ENCODE results near the gene MRPL55. TPM values are rescaled to one million over a fixed set of nuclear protein-coding genes. Genes with fewer than 3 reads are reported as not detected.

MRPL55 gene
- total and polyA plus RNA-seq, 2 of the 13 experiments (the other 11 are each of a cell fraction or from before 2014, with no cell fraction given), result 58.6 to 92.9 TPM

DNA sequence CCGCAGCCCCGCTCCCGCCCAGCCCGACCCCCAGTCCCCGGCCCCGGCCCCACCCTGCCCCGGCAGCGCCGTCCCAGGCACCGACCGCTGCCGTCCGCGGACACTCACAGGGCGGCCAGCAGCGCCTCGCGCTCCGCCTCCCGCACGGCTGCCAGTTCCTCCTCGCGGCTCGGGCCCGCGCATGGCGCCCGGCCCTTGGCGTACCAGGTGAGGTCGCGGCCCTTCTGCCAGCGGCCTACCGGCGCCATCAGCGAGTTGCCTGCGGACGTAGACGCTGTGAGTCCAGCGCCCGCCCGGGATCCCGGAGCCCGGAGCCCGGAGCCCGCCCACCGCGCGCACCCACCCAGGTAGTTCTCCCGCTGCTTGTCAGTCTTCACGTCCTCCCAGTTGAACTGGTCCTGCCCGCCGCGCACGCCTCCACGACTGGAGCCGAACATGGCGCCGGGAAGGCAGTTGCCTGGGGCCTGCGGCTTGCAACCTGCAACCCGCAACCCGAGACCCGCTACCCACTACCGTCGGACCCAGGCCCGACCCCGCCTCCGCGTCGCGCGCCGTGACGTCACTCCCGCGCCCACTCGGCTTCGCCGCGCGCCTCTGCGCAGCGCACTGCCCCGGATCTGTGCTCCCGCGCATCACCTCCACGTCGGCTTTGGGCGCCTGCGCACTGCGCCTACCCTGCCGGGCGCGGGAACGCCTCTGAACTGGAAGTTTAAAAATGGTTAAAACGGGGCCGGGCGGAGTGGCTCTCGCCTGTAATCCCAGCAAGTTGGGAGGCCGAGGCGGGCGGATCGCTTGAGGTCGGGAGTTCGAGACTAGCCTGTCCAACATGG lies 6.1 kb downstream of the MRPL55 start, which contains the start of gene C1orf35 (continued):
- TF ChIP-seq ZNF703 (CRISPR knock-in tag; IDR thresholded peaks at IDR 0.05; ENCODE audit: borderline replicate concordance) (peak; percentile 83; the same call in 1 of the 2 replicates), KLF16 (CRISPR knock-in tag; IDR thresholded peaks at IDR 0.05) (peak in 1 of 2 experiments; percentile 97; a peak in 2 of 4 replicates), CCAR2 (optimal IDR thresholded peaks at IDR 0.05; ENCODE audit: low read depth, low read length) (no peak), SKI (IDR thresholded peaks at IDR 0.05; ENCODE audit: partially characterized antibody) (no peak), TGIF2 (CRISPR knock-in tag; IDR thresholded peaks at IDR 0.05) (0 out of 2 replicates have a peak, but pooled peaks have one; percentile 79), ZSCAN29 (CRISPR knock-in tag; conservative IDR thresholded peaks at IDR 0.05) (0 out of 2 replicates have a peak, but pooled peaks have one; percentile 70), AGO2 (optimal IDR thresholded peaks at IDR 0.05; ENCODE audit: low read depth, low read length) (peak; percentile 48), REL (CRISPR knock-in tag; conservative IDR thresholded peaks at IDR 0.05) (peak; percentile 92), NR1H2 (CRISPR knock-in tag; IDR thresholded peaks at IDR 0.05; ENCODE audit: borderline replicate concordance, low read depth) (no peak), ZNF75D (CRISPR knock-in tag; IDR thresholded peaks at IDR 0.05; ENCODE audit: borderline replicate concordance) (no peak), ZSCAN22 (CRISPR knock-in tag; IDR thresholded peaks at IDR 0.05) (0 out of 2 replicates have a peak, but pooled peaks have one; percentile 66), HHEX (CRISPR knock-in tag; IDR thresholded peaks at IDR 0.05) (no peak), ZNF292 (CRISPR knock-in tag; IDR thresholded peaks at IDR 0.05; ENCODE audit: borderline replicate concordance, low read depth) (no peak), ZSCAN20 (CRISPR knock-in tag; IDR thresholded peaks at IDR 0.05; ENCODE audit: borderline replicate concordance) (peak; percentile 68; the same call in 1 of the 2 replicates), SMAD9 (CRISPR knock-in tag; IDR thresholded peaks at IDR 0.05) (no peak), ETV6 (CRISPR knock-in tag; conservative IDR thresholded peaks at IDR 0.05) (peak; percentile 84), RELA (CRISPR knock-in tag; IDR thresholded peaks at IDR 0.05) (no peak), ZNF263 (CRISPR knock-in tag; IDR thresholded peaks at IDR 0.05) (peak; percentile 59; the same call in 1 of the 2 replicates), SMAD3 (CRISPR knock-in tag; IDR thresholded peaks at IDR 0.05) (no peak), TCF7 (IDR thresholded peaks at IDR 0.05; ENCODE audit: low read depth) (no peak)
- TF ChIP-seq, protein P1, sequence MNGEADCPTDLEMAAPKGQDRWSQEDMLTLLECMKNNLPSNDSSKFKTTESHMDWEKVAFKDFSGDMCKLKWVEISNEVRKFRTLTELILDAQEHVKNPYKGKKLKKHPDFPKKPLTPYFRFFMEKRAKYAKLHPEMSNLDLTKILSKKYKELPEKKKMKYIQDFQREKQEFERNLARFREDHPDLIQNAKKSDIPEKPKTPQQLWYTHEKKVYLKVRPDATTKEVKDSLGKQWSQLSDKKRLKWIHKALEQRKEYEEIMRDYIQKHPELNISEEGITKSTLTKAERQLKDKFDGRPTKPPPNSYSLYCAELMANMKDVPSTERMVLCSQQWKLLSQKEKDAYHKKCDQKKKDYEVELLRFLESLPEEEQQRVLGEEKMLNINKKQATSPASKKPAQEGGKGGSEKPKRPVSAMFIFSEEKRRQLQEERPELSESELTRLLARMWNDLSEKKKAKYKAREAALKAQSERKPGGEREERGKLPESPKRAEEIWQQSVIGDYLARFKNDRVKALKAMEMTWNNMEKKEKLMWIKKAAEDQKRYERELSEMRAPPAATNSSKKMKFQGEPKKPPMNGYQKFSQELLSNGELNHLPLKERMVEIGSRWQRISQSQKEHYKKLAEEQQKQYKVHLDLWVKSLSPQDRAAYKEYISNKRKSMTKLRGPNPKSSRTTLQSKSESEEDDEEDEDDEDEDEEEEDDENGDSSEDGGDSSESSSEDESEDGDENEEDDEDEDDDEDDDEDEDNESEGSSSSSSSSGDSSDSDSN (CRISPR knock-in tag; IDR thresholded peaks at IDR 0.05), result peak; percentile 91
- TF ChIP-seq, protein P2, sequence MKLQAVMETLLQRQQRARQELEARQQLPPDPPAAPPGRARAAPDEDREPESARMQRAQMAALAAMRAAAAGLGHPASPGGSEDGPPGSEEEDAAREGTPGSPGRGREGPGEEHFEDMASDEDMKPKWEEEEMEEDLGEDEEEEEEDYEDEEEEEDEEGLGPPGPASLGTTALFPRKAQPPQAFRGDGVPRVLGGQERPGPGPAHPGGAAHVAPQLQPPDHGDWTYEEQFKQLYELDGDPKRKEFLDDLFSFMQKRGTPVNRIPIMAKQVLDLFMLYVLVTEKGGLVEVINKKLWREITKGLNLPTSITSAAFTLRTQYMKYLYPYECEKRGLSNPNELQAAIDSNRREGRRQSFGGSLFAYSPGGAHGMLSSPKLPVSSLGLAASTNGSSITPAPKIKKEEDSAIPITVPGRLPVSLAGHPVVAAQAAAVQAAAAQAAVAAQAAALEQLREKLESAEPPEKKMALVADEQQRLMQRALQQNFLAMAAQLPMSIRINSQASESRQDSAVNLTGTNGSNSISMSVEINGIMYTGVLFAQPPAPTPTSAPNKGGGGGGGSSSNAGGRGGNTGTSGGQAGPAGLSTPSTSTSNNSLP (IDR thresholded peaks at IDR 0.05; ENCODE audit: low read depth, low read length), result no peak
- TF ChIP-seq, protein P3, sequence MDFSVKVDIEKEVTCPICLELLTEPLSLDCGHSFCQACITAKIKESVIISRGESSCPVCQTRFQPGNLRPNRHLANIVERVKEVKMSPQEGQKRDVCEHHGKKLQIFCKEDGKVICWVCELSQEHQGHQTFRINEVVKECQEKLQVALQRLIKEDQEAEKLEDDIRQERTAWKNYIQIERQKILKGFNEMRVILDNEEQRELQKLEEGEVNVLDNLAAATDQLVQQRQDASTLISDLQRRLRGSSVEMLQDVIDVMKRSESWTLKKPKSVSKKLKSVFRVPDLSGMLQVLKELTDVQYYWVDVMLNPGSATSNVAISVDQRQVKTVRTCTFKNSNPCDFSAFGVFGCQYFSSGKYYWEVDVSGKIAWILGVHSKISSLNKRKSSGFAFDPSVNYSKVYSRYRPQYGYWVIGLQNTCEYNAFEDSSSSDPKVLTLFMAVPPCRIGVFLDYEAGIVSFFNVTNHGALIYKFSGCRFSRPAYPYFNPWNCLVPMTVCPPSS (IDR thresholded peaks at IDR 0.05), result no peak
- TF ChIP-seq, protein P4, sequence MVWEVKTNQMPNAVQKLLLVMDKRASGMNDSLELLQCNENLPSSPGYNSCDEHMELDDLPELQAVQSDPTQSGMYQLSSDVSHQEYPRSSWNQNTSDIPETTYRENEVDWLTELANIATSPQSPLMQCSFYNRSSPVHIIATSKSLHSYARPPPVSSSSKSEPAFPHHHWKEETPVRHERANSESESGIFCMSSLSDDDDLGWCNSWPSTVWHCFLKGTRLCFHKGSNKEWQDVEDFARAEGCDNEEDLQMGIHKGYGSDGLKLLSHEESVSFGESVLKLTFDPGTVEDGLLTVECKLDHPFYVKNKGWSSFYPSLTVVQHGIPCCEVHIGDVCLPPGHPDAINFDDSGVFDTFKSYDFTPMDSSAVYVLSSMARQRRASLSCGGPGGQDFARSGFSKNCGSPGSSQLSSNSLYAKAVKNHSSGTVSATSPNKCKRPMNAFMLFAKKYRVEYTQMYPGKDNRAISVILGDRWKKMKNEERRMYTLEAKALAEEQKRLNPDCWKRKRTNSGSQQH (CRISPR knock-in tag; IDR thresholded peaks at IDR 0.05; ENCODE audit: low read depth), result no peak

Data from HepG2 (cell line).